IPS-18c (cell line): ENCODE data around the gene PPP2R2C.

Experiments
- H3K4me3 ChIP-seq: 2 replicates; pipeline ENCODE4 v1.7.0; 2013; ENCODE audit warnings: low read depth, mild to moderate bottlenecking, low read length, moderate library complexity; ENCODE audit not compliant: insufficient read depth
- H3K9me3 ChIP-seq: one replicate; pipeline ENCODE4 v1.6.1; 2013; ENCODE audit warnings: mild to moderate bottlenecking, low read length, moderate library complexity; ENCODE audit not compliant: control insufficient read depth, insufficient read depth

PPP2R2C gene

GRCh38 chr4:6371812-6372211 is 100.6 kb downstream of the PPP2R2C start:
- no peak overlapping the region for H3K4me3 ChIP-seq
- H3K9me3 ChIP-seq = no peaks in the 10 kb centered on the region

GRCh38 chr4:6371271-6371670 is 101.1 kb downstream of the PPP2R2C start:
- no peaks in the 10 kb centered on the region for H3K9me3 ChIP-seq
- H3K4me3 ChIP-seq = no peak overlapping the region

- H3K4me3 ChIP-seq = no peak overlapping the region
- H3K9me3 ChIP-seq = no peaks in the 10 kb centered on the region
These were observed 102.3 kb downstream of the PPP2R2C start for GRCh38 chr4:6369924-6370645.

GRCh38 chr4:6369511-6369910 is 102.9 kb downstream of the PPP2R2C start:
- Histone ChIP-seq H3K9me3 (no peaks in the 10 kb centered on the region), H3K4me3 (no peak overlapping the region)

GRCh38 chr4:6369035-6369434 is 103.4 kb downstream of the PPP2R2C start:
- Histone ChIP-seq H3K4me3 (no peak overlapping the region), H3K9me3 (no peaks in the 10 kb centered on the region)

GRCh38 chr4:6368601-6369000 is 103.8 kb downstream of the PPP2R2C start:
- H3K4me3 ChIP-seq = no peak overlapping the region

GRCh38 chr4:6368096-6368495 is 104.3 kb downstream of the PPP2R2C start:
- H3K4me3 ChIP-seq = no peak overlapping the region
- no peaks in the 10 kb centered on the region for H3K9me3 ChIP-seq

More at GRCh38 chr4:6368601-6369000, 103.8 kb downstream of the PPP2R2C start:
- H3K9me3 ChIP-seq = no peaks in the 10 kb centered on the region

GRCh38 chr4:6367371-6367851 is 105.0 kb downstream of the PPP2R2C start:
- no peak overlapping the region for H3K4me3 ChIP-seq
- H3K9me3 ChIP-seq = no peaks in the 10 kb centered on the region

GRCh38 chr4:6366581-6366980 is 105.8 kb downstream of the PPP2R2C start:
- Histone ChIP-seq H3K4me3 (no peak overlapping the region), H3K9me3 (no peaks in the 10 kb centered on the region)

GRCh38 chr4:6365545-6366086 is 106.8 kb downstream of the PPP2R2C start:
- Histone ChIP-seq H3K9me3 (no peaks in the 10 kb centered on the region), H3K4me3 (no peak overlapping the region)

- H3K9me3 ChIP-seq = no peaks in the 10 kb centered on the region
- H3K4me3 ChIP-seq = no peak overlapping the region
These were observed 107.8 kb downstream of the PPP2R2C start for GRCh38 chr4:6364581-6364980.

- Histone ChIP-seq H3K9me3 (no peaks in the 10 kb centered on the region), H3K4me3 (no peak overlapping the region)
These were observed 108.3 kb downstream of the PPP2R2C start for GRCh38 chr4:6364146-6364545.

- Histone ChIP-seq H3K4me3 (no peak overlapping the region), H3K9me3 (no peaks in the 10 kb centered on the region)
These were observed 109.5 kb downstream of the PPP2R2C start for GRCh38 chr4:6362896-6363295.

GRCh38 chr4:6362243-6362885 is 110.0 kb downstream of the PPP2R2C start:
- Histone ChIP-seq H3K9me3 (no peaks in the 10 kb centered on the region), H3K4me3 (no peak overlapping the region)

GRCh38 chr4:6361076-6361784 is 111.2 kb downstream of the PPP2R2C start:
- Histone ChIP-seq H3K9me3 (no peaks in the 10 kb centered on the region), H3K4me3 (no peak overlapping the region)

GRCh38 chr4:6360385-6360784 is 112.0 kb downstream of the PPP2R2C start:
- Histone ChIP-seq H3K4me3 (no peak overlapping the region), H3K9me3 (no peaks in the 10 kb centered on the region)

- Histone ChIP-seq H3K4me3 (no peak overlapping the region), H3K9me3 (no peaks in the 10 kb centered on the region)
These were observed 112.7 kb downstream of the PPP2R2C start for GRCh38 chr4:6359536-6360308.
